Uterus (tissue), 4 donors: Measurements from ENCODE around the gene GTPBP2. TPM values are rescaled to one million over a fixed set of nuclear protein-coding genes. Genes with fewer than 3 reads are reported as not detected.

Experiments used
- DNase-seq, 2 donors: peaks; one replicate each; pipeline ENCODE4 v3.0.0-alpha.2; 2019 to 2020
- H3K27ac ChIP-seq, 2 donors: fragments of 200-600 bp; sonication (generic); 1 replicate in 1 of 2; 2 replicates in 1 of 2; pipeline ENCODE4 v1.5.1; 2016 to 2018
- H3K27me3 ChIP-seq, 2 donors: fragments of 200-600 bp; sonication (generic); one replicate each; pipeline ENCODE4 v1.5.1; 2018 to 2019; ENCODE audit warnings: control low read depth in 1 of 2
- H3K36me3 ChIP-seq, 2 donors: fragments of 200-600 bp; sonication (generic); one replicate each; pipeline ENCODE4 v1.5.1; 2019; ENCODE audit warnings: control low read depth in 1 of 2
- H3K4me1 ChIP-seq, 2 donors: fragments of 200-600 bp; sonication (generic); one replicate each; pipeline ENCODE4 v1.5.1; 2018 to 2019; ENCODE audit warnings: control low read depth in 1 of 2
- H3K4me3 ChIP-seq, 2 donors: fragments of 200-600 bp; sonication (generic); 1 replicate in 1 of 2; 2 replicates in 1 of 2; pipeline ENCODE4 v1.5.1; 2018 to 2019; ENCODE audit warnings: mild to moderate bottlenecking in 1 of 2
- H3K9me3 ChIP-seq, 2 donors: fragments of 200-600 bp; sonication (generic); one replicate each; pipeline ENCODE4 v1.5.1; 2019; ENCODE audit warnings: control low read depth in 1 of 2
- CTCF ChIP-seq, 4 experiments: fragments of 200-600 bp in 2 of 4; fragments of 450-650 bp in 2 of 4; sonication (generic) in 2 of 4; IDR thresholded peaks; one replicate each; pipeline ENCODE4 v1.5.1; 2016 to 2019; ENCODE audit warnings: antibody characterized with exemption in 4 of 4, mild to moderate bottlenecking in 2 of 4, moderate library complexity in 1 of 4
- POLR2A ChIP-seq, 2 donors: fragments of 450-650 bp; IDR thresholded peaks; one replicate each; pipeline ENCODE4 v1.6.1; 2016; ENCODE audit warnings: antibody characterized with exemption in 2 of 2, mild to moderate bottlenecking in 1 of 2, moderate library complexity in 1 of 2
- intact Hi-C: fragments of 100-400 bp; cut with DNase I; formaldehyde crosslinking; loops from one replicate; pipeline ENCODE4 v1.15.1; 2023; ENCODE audit warnings: low total_unique reads
- total RNA-seq, 4 donors: library from RNA; depleted of rRNA in 3 of 4; stranded (reverse); fragments of >200 nt in 3 of 4; gene quantifications; one replicate each; pipeline versions ENCODE4 v1.1.0 to v1.2.4, GENCODE V29; 2014 to 2023
- donor health status: DM: yes; HTN: yes; CAD: no.

Gene GTPBP2
- total RNA-seq, 4 donors from 2014 or later = 17.9 to 67.6 (median 40.2) TPM

- no peak for TF ChIP-seq CTCF (IDR thresholded peaks at IDR 0.05)
- TF ChIP-seq POLR2A (IDR thresholded peaks at IDR 0.05) = no peak
- peak; percentile 74 to 92 for DNase-seq
- Histone ChIP-seq H3K27me3 (no peaks in the 10 kb centered on the region), H3K36me3 (no peaks in the 10 kb centered on the region), H3K9me3 (no peaks in the 10 kb centered on the region), H3K27ac (peak overlapping the region; percentile 95 to 99), H3K4me3 (no peak overlapping the region), H3K4me1 (peaks cover 5 to 9% of the 10 kb centered on the region in 2 donors)
- intact Hi-C loops = no loop called here
Observed at GRCh38 chr6:43627008-43627825, 1.8 kb downstream of the GTPBP2 start.

DNA sequence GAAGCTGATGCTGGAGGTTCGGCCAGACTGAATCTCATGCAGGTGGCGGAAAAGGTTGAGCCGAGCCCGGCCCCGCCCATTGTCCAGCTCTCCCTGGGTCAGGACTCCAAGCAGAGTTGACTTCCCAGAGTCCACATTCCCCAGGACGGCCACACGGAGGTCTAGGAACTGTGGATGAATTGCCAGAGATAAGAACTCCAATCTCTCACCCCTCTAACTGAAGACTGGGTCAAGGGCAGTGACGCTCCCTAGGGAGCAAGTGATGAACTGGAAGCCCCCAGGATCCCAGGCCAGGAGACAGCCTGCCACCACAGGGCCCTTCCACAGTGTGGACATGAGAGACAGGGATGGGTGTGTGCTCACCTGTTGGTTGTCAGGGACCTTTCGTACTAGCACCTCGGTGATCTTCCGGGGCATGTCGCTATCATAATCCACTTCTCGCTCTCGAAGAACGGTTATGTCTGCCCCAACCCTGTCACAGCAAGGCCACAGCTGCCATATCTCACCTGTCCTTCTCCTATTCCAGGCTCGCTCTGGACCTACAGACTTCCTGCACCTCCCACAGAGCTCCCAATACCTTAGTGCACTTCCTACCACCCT lies 3.6 kb downstream of the GTPBP2 start:
- intact Hi-C loops = no loop called here
- H3K36me3 ChIP-seq = no peaks in the 10 kb centered on the region
- H3K27ac ChIP-seq = no peak overlapping the region
- H3K4me3 ChIP-seq = no peak overlapping the region
- H3K4me1 ChIP-seq = peaks cover 5 to 9% of the 10 kb centered on the region in 2 donors
- H3K9me3 ChIP-seq = no peaks in the 10 kb centered on the region
- TF ChIP-seq CTCF (IDR thresholded peaks at IDR 0.05) (no peak), POLR2A (IDR thresholded peaks at IDR 0.05) (no peak)
- no peak for DNase-seq
- H3K27me3 ChIP-seq = no peaks in the 10 kb centered on the region

DNA sequence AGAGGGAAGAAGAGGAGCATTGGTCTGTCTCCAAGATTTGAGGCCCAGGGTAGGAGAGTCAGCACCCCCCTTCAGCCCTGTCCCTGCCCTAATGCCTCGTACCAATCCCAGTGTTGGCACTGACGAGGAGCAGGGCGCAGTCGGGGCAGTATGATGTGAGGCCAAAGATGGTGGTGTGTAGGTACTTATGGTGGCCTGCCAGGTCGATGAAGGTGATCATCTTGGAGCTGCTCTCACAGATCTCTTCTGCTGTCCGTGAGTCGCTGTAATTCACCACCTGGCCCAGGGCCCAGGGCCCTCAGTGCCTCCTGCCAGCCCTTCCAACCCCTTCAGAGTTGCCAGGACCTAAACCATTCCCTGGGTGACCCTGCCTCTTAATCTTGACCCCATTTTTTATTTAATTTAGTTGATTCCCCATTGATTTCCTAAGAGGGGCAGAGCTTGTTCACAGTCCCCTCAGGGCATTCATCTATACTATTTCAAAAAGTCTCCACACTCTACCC lies 4.2 kb downstream of the GTPBP2 start:
- no peaks in the 10 kb centered on the region for H3K27me3 ChIP-seq
- no peaks in the 10 kb centered on the region for H3K36me3 ChIP-seq
- H3K9me3 ChIP-seq = no peaks in the 10 kb centered on the region
- TF ChIP-seq CTCF (IDR thresholded peaks at IDR 0.05) (no peak), POLR2A (IDR thresholded peaks at IDR 0.05) (no peak)
- H3K4me3 ChIP-seq = no peak overlapping the region
- no peak for DNase-seq
- intact Hi-C loops = no loop called here
- H3K27ac ChIP-seq = no peak overlapping the region
- peaks cover 5 to 9% of the 10 kb centered on the region in 2 donors for H3K4me1 ChIP-seq

DNA sequence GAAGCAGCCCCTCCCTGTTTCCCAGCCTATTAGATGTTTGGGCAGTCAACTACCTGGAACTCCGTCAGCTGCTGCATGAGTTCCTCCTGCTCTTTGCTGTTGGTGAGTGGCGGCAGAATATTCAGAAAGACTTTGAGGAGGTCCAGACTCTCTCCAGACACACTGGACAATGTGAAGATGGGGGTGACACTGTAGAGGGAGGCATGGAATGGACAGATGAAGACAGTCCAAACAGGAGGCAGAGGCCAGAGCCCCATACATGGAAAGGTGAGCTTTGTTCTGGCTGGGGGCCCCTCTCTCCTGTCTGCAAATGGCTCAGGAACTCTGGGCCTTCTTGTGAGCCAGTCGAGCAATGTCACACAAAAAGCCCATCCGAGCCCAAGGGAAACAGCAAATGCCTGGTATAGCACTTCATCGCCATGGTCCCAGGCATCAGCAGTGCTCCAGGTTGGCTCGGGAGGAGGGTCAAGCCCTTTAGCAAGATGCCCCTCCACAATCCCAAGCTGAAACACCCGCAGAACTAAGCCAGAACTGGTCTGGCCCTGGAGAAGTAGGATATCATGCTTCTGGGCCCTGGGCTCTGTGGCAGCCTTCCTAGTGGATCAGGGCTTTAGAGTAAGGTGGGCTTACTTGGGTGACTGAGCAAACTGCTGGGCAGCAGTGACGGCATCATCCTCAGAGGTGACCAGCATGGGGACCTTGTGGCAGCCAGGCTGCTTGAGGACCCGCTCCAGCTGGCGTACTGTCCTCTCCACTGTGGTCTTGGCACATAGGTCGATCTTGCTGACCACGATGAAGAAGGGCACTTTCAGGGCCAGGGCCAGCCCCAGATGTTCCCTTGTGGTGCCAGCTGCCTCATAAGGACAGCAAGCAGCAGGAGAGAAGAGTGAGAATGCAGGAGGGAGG lies 4.9 kb downstream of the GTPBP2 start:
- no peak for TF ChIP-seq POLR2A (IDR thresholded peaks at IDR 0.05)
- TF ChIP-seq CTCF (IDR thresholded peaks at IDR 0.05) = no peak
- H3K27me3 ChIP-seq = no peaks in the 10 kb centered on the region
- H3K4me1 ChIP-seq = peaks cover 5 to 9% of the 10 kb centered on the region in 2 donors
- intact Hi-C loops = no loop called here
- no peaks in the 10 kb centered on the region for H3K36me3 ChIP-seq
- H3K27ac ChIP-seq = no peak overlapping the region
- DNase-seq = peak in 1 of 2 donors; percentile 8
- no peak overlapping the region for H3K4me3 ChIP-seq
- H3K9me3 ChIP-seq = no peaks in the 10 kb centered on the region
